Neutrophil (primary cell): ENCODE measurements around the gene EIF1AX.

ENCODE experiments used
- H3K27ac ChIP-seq: fragments of 200-600 bp; sonication (generic); 2 replicates; pipeline ENCODE4 v1.5.1; 2016; ENCODE audit warnings: mild to moderate bottlenecking, moderate library complexity
- H3K27me3 ChIP-seq: fragments of 200-600 bp; sonication (generic); 2 replicates; pipeline ENCODE4 v1.6.0; 2016; ENCODE audit warnings: mild to moderate bottlenecking
- H3K36me3 ChIP-seq: fragments of 200-600 bp; sonication (generic); 2 replicates; pipeline ENCODE4 v1.5.1; 2017
- H3K4me1 ChIP-seq, 2 experiments: fragments of 200-600 bp in 1 of 2; sonication (generic) in 1 of 2; 1 replicate in 1 of 2; 2 replicates in 1 of 2; pipeline versions ENCODE4 v1.5.1 to v1.6.1; 2013 to 2016; ENCODE audit warnings: low read depth in 1 of 2, low read length in 1 of 2, mild to moderate bottlenecking in 1 of 2, moderate library complexity in 1 of 2; ENCODE audit not compliant: control insufficient read depth in 1 of 2, insufficient read depth in 1 of 2
- H3K4me3 ChIP-seq, 2 experiments: fragments of 200-600 bp in 1 of 2; sonication (generic) in 1 of 2; 1 replicate in 1 of 2; 2 replicates in 1 of 2; pipeline ENCODE4 v1.5.1; 2013 to 2016; ENCODE audit warnings: low read depth in 1 of 2, low read length in 1 of 2, mild to moderate bottlenecking in 1 of 2, moderate library complexity in 1 of 2
- H3K9me3 ChIP-seq: fragments of 200-600 bp; sonication (generic); 2 replicates; pipeline ENCODE4 v1.5.1; 2016
- CTCF ChIP-seq: fragments of 200-600 bp; sonication (generic); IDR thresholded peaks from 2 replicates; pipeline ENCODE4 v1.5.1; 2016; ENCODE audit warnings: antibody characterized with exemption

The EIF1AX gene

GRCh38 chrX:20147561-20147960 lies 5.9 kb upstream of the EIF1AX start:
- no peak overlapping the region for H3K27ac ChIP-seq
- H3K4me3 ChIP-seq = no peak overlapping the region
- H3K27me3 ChIP-seq = no peaks in the 10 kb centered on the region
- TF ChIP-seq CTCF = no peak
- H3K36me3 ChIP-seq = peaks cover 19% of the 10 kb centered on the region
- H3K9me3 ChIP-seq = no peaks in the 10 kb centered on the region
- peaks cover 0 to under 1% of the 10 kb centered on the region in 2 experiments for H3K4me1 ChIP-seq

- Histone ChIP-seq H3K4me3 (no peak overlapping the region), H3K36me3 (no peaks in the 10 kb centered on the region), H3K4me1 (peaks cover 10 to 23% of the 10 kb centered on the region in 2 experiments), H3K9me3 (no peaks in the 10 kb centered on the region), H3K27ac (no peak overlapping the region), H3K27me3 (no peaks in the 10 kb centered on the region)
- no peak for TF ChIP-seq CTCF
These were observed 2.9 kb upstream of the EIF1AX start for GRCh38 chrX:20144491-20144890.

- Histone ChIP-seq H3K27me3 (no peaks in the 10 kb centered on the region), H3K9me3 (no peaks in the 10 kb centered on the region)
These were observed 1.9 kb upstream of the EIF1AX start for GRCh38 chrX:20143561-20143960.

GRCh38 chrX:20143111-20143510 lies 1.5 kb upstream of the EIF1AX start:
- Histone ChIP-seq H3K4me1 (peaks cover 10 to 26% of the 10 kb centered on the region in 2 experiments), H3K27ac (no peak overlapping the region), H3K27me3 (no peaks in the 10 kb centered on the region), H3K9me3 (no peaks in the 10 kb centered on the region), H3K36me3 (no peaks in the 10 kb centered on the region), H3K4me3 (no peak overlapping the region)
- no peak for TF ChIP-seq CTCF

More at GRCh38 chrX:20143561-20143960, 1.9 kb upstream of the EIF1AX start:
- H3K4me3 ChIP-seq = no peak overlapping the region
- TF ChIP-seq CTCF = no peak
- peaks cover 10 to 26% of the 10 kb centered on the region in 2 experiments for H3K4me1 ChIP-seq
- no peak overlapping the region for H3K27ac ChIP-seq
- no peaks in the 10 kb centered on the region for H3K36me3 ChIP-seq

GRCh38 chrX:20140420-20140819 lies 1.2 kb downstream of the EIF1AX start:
- H3K4me1 ChIP-seq = peaks cover 13 to 32% of the 10 kb centered on the region in 2 experiments
- H3K27me3 ChIP-seq = no peaks in the 10 kb centered on the region
- peak overlapping the region; percentile 78 for H3K27ac ChIP-seq
- H3K9me3 ChIP-seq = no peaks in the 10 kb centered on the region
- H3K4me3 ChIP-seq = peak overlapping the region; percentile 68 to 91
- TF ChIP-seq CTCF = no peak
- no peaks in the 10 kb centered on the region for H3K36me3 ChIP-seq

- no peaks in the 10 kb centered on the region for H3K27me3 ChIP-seq
- no peaks in the 10 kb centered on the region for H3K36me3 ChIP-seq
- no peaks in the 10 kb centered on the region for H3K9me3 ChIP-seq
- H3K4me1 ChIP-seq = peaks cover 13 to 36% of the 10 kb centered on the region in 2 experiments
- H3K4me3 ChIP-seq = no peak overlapping the region
- H3K27ac ChIP-seq = peak overlapping the region; percentile 78
- no peak for TF ChIP-seq CTCF
These were observed 1.7 kb downstream of the EIF1AX start for GRCh38 chrX:20139966-20140365.
